Breast epithelium (tissue), 3 donors: Measurements from ENCODE around the gene FAM120A.

Experiments used
- CTCF ChIP-seq, 3 donors: fragments of 450-650 bp; IDR thresholded peaks; one replicate each; pipeline ENCODE4 v1.5.1; 2016 to 2017; ENCODE audit warnings: antibody characterized with exemption in 3 of 3, mild to moderate bottlenecking in 3 of 3, moderate library complexity in 3 of 3
- POLR2A ChIP-seq: fragments of 450-650 bp; IDR thresholded peaks from one replicate; pipeline ENCODE4 v1.6.1; 2016; ENCODE audit warnings: antibody characterized with exemption, mild to moderate bottlenecking, moderate library complexity
- POLR2AphosphoS5 ChIP-seq, 3 donors: sonication (generic); formaldehyde crosslinking; IDR thresholded peaks; one replicate each; pipeline ENCODE4 v1.6.1; 2017; ENCODE audit warnings: antibody characterized with exemption in 3 of 3

DNA sequence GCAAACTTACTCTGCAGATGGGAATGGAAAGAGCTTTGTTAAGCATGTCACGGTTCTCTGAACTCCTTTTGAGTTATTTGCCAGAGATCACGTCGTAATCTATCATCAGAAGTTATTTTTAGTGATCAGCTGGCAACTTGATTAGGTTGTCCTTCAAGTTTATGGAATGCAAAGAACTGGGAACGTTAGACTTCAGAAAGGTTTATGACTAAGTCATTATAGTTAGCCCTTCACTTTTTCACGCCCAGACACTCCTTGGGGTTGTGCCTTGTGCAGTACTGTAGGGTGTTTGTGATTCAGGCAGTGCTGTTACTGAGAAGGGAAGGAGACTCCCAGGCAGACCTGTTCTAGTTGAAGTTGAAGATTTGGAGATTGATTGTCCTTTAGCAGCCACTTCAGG, 98.1 kb downstream of the FAM120A start:
- TF ChIP-seq CTCF (IDR thresholded peaks at IDR 0.05) (no peak), POLR2AphosphoS5 (IDR thresholded peaks at IDR 0.05) (no peak), POLR2A (no peak)
